ENCODE results near the gene SH3BP5L.
A peak's percentile ranks its signal among the peaks of the same experiment; 100 is the strongest.

SH3BP5L gene

DNA sequence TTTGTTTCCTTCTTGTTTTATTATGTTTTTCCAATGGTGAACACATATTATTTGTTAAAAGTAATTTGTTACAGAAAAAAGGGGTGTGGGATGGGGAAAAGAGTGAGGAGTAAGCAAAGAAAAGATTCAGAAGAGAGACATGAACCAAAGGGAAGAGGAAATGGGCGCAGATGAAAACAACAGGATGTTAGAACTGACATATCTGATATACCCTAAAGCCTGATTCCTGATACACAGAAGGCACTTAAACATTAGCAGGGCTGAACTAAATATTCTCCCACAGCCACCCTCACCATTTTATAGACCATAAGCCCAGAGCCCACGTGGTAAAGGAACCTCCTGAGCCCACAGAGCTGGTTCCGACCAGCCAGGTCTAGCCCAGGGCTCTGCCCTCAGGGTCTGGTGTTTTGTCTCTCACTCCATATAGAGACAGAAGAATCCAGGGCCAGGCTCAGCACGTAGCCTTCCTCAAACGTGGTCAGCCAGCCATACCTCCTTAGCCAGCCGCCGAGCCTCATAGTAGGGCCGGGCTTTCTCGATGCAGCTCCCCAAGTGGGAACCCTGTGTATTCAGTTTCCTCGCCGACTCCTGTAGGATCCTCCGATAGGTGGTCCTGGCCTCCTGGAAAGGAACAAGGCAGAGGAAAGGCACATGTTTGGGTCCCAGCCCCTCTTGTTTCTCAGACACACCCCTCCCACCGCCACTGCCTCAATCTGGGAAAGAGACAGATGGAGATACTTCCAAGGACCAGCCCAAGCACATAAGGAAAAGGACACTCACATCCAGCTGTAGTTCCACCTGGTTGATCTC lies 9.5 kb downstream of the SH3BP5L start:
- DNase-seq (ENCODE audit: low spot score), result no peak
- no peak overlapping the region for H2AK5ac ChIP-seq (ENCODE audit: low read depth, low read length)
- no peaks in the 10 kb centered on the region for H3K4me1 ChIP-seq (ENCODE audit: control insufficient read depth in 2 of 2, insufficient read depth in 1 of 2, low read depth in 1 of 2, low read length in 2 of 2)
- no peak overlapping the region for H3K4me3 ChIP-seq (ENCODE audit: low read length in 2 of 2)
- no peak overlapping the region for H2BK15ac ChIP-seq (ENCODE audit: low read length)
- no peak overlapping the region for H3K27ac ChIP-seq (replicated peaks; ENCODE audit: low read length)
- no peak overlapping the region for H4K8ac ChIP-seq (ENCODE audit: low read depth, low read length)
- no peak overlapping the region for H4K91ac ChIP-seq (ENCODE audit: low read depth, low read length, poor library complexity)
- H3K9ac ChIP-seq (ENCODE audit: low read depth, low read length, poor library complexity), result no peak overlapping the region
- no peak overlapping the region for H3K4ac ChIP-seq (ENCODE audit: low read length)
- H3K23ac ChIP-seq (ENCODE audit: low read depth, low read length, poor library complexity), result no peak overlapping the region
- no peaks in the 10 kb centered on the region for H3K9me3 ChIP-seq (replicated peaks in 1 of 2; ENCODE audit: control insufficient read depth in 2 of 2, insufficient read depth in 1 of 2, low read depth in 1 of 2, low read length in 2 of 2)
- no CpG with 5 or more reads among the region's 13 CpGs for WGBS, 2 donors (ENCODE audit: extremely low coverage in 2 of 2, insufficient read length in 2 of 2, insufficient replicate concordance in 1 of 2)
- H3K18ac ChIP-seq (ENCODE audit: low read length), result no peak overlapping the region
- H2BK12ac ChIP-seq (ENCODE audit: low read length), result no peak overlapping the region
- no peaks in the 10 kb centered on the region for H3K27me3 ChIP-seq (ENCODE audit: control insufficient read depth in 3 of 3, insufficient read depth in 3 of 3, low read depth in 1 of 3, low read length in 3 of 3)
- H3K4me2 ChIP-seq (ENCODE audit: insufficient read depth, low read length, poor library complexity, severe bottlenecking), result no peak overlapping the region
- H3K14ac ChIP-seq (ENCODE audit: low read length), result no peak overlapping the region
- no peak overlapping the region for H2BK5ac ChIP-seq (ENCODE audit: low read length)
- H2AFZ ChIP-seq (ENCODE audit: low read length), result no peak overlapping the region
- no peaks in the 10 kb centered on the region for H3K79me1 ChIP-seq (ENCODE audit: low read depth, low read length)
- H2BK120ac ChIP-seq (ENCODE audit: low read depth, low read length), result no peak overlapping the region
- H3K36me3 ChIP-seq (replicated peaks in 1 of 2; ENCODE audit: control insufficient read depth in 2 of 2, insufficient read depth in 2 of 2, low read length in 2 of 2), result peaks cover 35 to 87% of the 10 kb centered on the region in 2 donors

GRCh38 chr1:248815407-248816034 lies 10.2 kb downstream of the SH3BP5L start:
- peaks cover 38 to 85% of the 10 kb centered on the region in 2 donors for H3K36me3 ChIP-seq (replicated peaks in 1 of 2; ENCODE audit: control insufficient read depth in 2 of 2, insufficient read depth in 2 of 2, low read length in 2 of 2)

DNA sequence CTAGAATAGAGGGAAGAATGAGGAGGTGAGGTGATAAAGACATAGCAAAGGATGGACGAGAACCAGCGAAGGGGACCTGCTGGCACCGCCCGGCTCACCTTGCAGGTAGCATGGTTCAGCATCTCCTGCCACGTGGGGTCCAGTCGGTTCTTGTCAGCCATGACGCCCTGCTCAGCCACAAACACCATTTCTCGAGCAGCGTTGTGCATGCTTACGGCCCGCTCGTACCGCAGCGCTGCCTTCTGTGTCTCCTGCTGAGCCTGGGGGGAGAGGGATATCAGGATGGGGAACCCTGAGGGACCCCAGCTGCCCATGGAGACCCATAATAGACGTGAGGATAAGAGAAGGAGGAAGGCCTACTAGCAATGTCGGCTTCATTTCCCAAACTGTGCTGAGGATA lies 11.4 kb downstream of the SH3BP5L start:
- H3K14ac ChIP-seq (ENCODE audit: low read length), result peak overlapping the region; percentile 25
- H3K9me3 ChIP-seq (replicated peaks in 1 of 2; ENCODE audit: control insufficient read depth in 2 of 2, insufficient read depth in 1 of 2, low read depth in 1 of 2, low read length in 2 of 2), result no peaks in the 10 kb centered on the region
- no peak overlapping the region for H4K91ac ChIP-seq (ENCODE audit: low read depth, low read length, poor library complexity)
- H2BK12ac ChIP-seq (ENCODE audit: low read length), result no peak overlapping the region
- no peak overlapping the region for H3K4me2 ChIP-seq (ENCODE audit: insufficient read depth, low read length, poor library complexity, severe bottlenecking)
- H3K23ac ChIP-seq (ENCODE audit: low read depth, low read length, poor library complexity), result no peak overlapping the region
- H2BK120ac ChIP-seq (ENCODE audit: low read depth, low read length), result no peak overlapping the region
- no peaks in the 10 kb centered on the region for H3K27me3 ChIP-seq (ENCODE audit: control insufficient read depth in 3 of 3, insufficient read depth in 3 of 3, low read depth in 1 of 3, low read length in 3 of 3)
- DNase-seq (ENCODE audit: low spot score), result no peak
- no peak overlapping the region for H3K9ac ChIP-seq (ENCODE audit: low read depth, low read length, poor library complexity)
- H3K36me3 ChIP-seq (replicated peaks in 1 of 2; ENCODE audit: control insufficient read depth in 2 of 2, insufficient read depth in 2 of 2, low read length in 2 of 2), result peaks cover 35 to 78% of the 10 kb centered on the region in 2 donors
- H2BK15ac ChIP-seq (ENCODE audit: low read length), result no peak overlapping the region
- H3K18ac ChIP-seq (ENCODE audit: low read length), result no peak overlapping the region
- no peak overlapping the region for H2AK5ac ChIP-seq (ENCODE audit: low read depth, low read length)
- WGBS, 2 donors (ENCODE audit: extremely low coverage in 2 of 2, insufficient read length in 2 of 2, insufficient replicate concordance in 1 of 2), result no CpG with 5 or more reads among the region's 16 CpGs
- no peak overlapping the region for H3K4ac ChIP-seq (ENCODE audit: low read length)
- H4K8ac ChIP-seq (ENCODE audit: low read depth, low read length), result no peak overlapping the region
- no peak overlapping the region for H3K4me3 ChIP-seq (ENCODE audit: low read length in 2 of 2)
- H2AFZ ChIP-seq (ENCODE audit: low read length), result no peak overlapping the region
- no peaks in the 10 kb centered on the region for H3K4me1 ChIP-seq (ENCODE audit: control insufficient read depth in 2 of 2, insufficient read depth in 1 of 2, low read depth in 1 of 2, low read length in 2 of 2)
- H2BK5ac ChIP-seq (ENCODE audit: low read length), result no peak overlapping the region
- H3K27ac ChIP-seq (replicated peaks; ENCODE audit: low read length), result no peak overlapping the region
- H3K79me1 ChIP-seq (ENCODE audit: low read depth, low read length), result no peaks in the 10 kb centered on the region

More at GRCh38 chr1:248815407-248816034, 10.2 kb downstream of the SH3BP5L start:
- Histone ChIP-seq H3K23ac (ENCODE audit: low read depth, low read length, poor library complexity) (no peak overlapping the region), H3K18ac (ENCODE audit: low read length) (no peak overlapping the region), H3K9me3 (replicated peaks in 1 of 2; ENCODE audit: control insufficient read depth in 2 of 2, insufficient read depth in 1 of 2, low read depth in 1 of 2, low read length in 2 of 2) (no peaks in the 10 kb centered on the region), H2BK120ac (ENCODE audit: low read depth, low read length) (no peak overlapping the region), H3K79me1 (ENCODE audit: low read depth, low read length) (no peaks in the 10 kb centered on the region), H2AK5ac (ENCODE audit: low read depth, low read length) (no peak overlapping the region), H3K4me2 (ENCODE audit: insufficient read depth, low read length, poor library complexity, severe bottlenecking) (no peak overlapping the region), H3K27ac (replicated peaks; ENCODE audit: low read length) (no peak overlapping the region), H3K9ac (ENCODE audit: low read depth, low read length, poor library complexity) (no peak overlapping the region), H4K91ac (ENCODE audit: low read depth, low read length, poor library complexity) (no peak overlapping the region), H2AFZ (ENCODE audit: low read length) (no peak overlapping the region), H2BK15ac (ENCODE audit: low read length) (no peak overlapping the region), H3K14ac (ENCODE audit: low read length) (no peak overlapping the region), H3K4me3 (ENCODE audit: low read length in 2 of 2) (no peak overlapping the region), H3K4me1 (ENCODE audit: control insufficient read depth in 2 of 2, insufficient read depth in 1 of 2, low read depth in 1 of 2, low read length in 2 of 2) (no peaks in the 10 kb centered on the region), H3K27me3 (ENCODE audit: control insufficient read depth in 3 of 3, insufficient read depth in 3 of 3, low read depth in 1 of 3, low read length in 3 of 3) (no peaks in the 10 kb centered on the region), H2BK12ac (ENCODE audit: low read length) (no peak overlapping the region), H3K4ac (ENCODE audit: low read length) (no peak overlapping the region), H4K8ac (ENCODE audit: low read depth, low read length) (no peak overlapping the region), H2BK5ac (ENCODE audit: low read length) (no peak overlapping the region)
- no peak for DNase-seq (ENCODE audit: low spot score)
- WGBS, 2 donors (ENCODE audit: extremely low coverage in 2 of 2, insufficient read length in 2 of 2, insufficient replicate concordance in 1 of 2), result no CpG with 5 or more reads among the region's 10 CpGs

- Histone ChIP-seq H3K4me2 (ENCODE audit: insufficient read depth, low read length, poor library complexity, severe bottlenecking) (no peak overlapping the region), H3K4ac (ENCODE audit: low read length) (no peak overlapping the region), H3K18ac (ENCODE audit: low read length) (no peak overlapping the region), H3K79me1 (ENCODE audit: low read depth, low read length) (no peaks in the 10 kb centered on the region), H2AFZ (ENCODE audit: low read length) (no peak overlapping the region), H3K27me3 (ENCODE audit: control insufficient read depth in 3 of 3, insufficient read depth in 3 of 3, low read depth in 1 of 3, low read length in 3 of 3) (no peaks in the 10 kb centered on the region), H2BK120ac (ENCODE audit: low read depth, low read length) (no peak overlapping the region), H4K91ac (ENCODE audit: low read depth, low read length, poor library complexity) (no peak overlapping the region), H2AK5ac (ENCODE audit: low read depth, low read length) (no peak overlapping the region), H3K4me1 (ENCODE audit: control insufficient read depth in 2 of 2, insufficient read depth in 1 of 2, low read depth in 1 of 2, low read length in 2 of 2) (no peaks in the 10 kb centered on the region), H3K36me3 (replicated peaks in 1 of 2; ENCODE audit: control insufficient read depth in 2 of 2, insufficient read depth in 2 of 2, low read length in 2 of 2) (peaks cover 37 to 71% of the 10 kb centered on the region in 2 donors), H3K9me3 (replicated peaks in 1 of 2; ENCODE audit: control insufficient read depth in 2 of 2, insufficient read depth in 1 of 2, low read depth in 1 of 2, low read length in 2 of 2) (no peaks in the 10 kb centered on the region), H3K14ac (ENCODE audit: low read length) (no peak overlapping the region), H3K27ac (replicated peaks; ENCODE audit: low read length) (no peak overlapping the region), H3K9ac (ENCODE audit: low read depth, low read length, poor library complexity) (no peak overlapping the region), H3K4me3 (ENCODE audit: low read length in 2 of 2) (no peak overlapping the region), H3K23ac (ENCODE audit: low read depth, low read length, poor library complexity) (no peak overlapping the region), H2BK12ac (ENCODE audit: low read length) (no peak overlapping the region), H4K8ac (ENCODE audit: low read depth, low read length) (no peak overlapping the region), H2BK15ac (ENCODE audit: low read length) (no peak overlapping the region), H2BK5ac (ENCODE audit: low read length) (no peak overlapping the region)
- no peak for DNase-seq (ENCODE audit: low spot score)
- WGBS, 2 donors (ENCODE audit: extremely low coverage in 2 of 2, insufficient read length in 2 of 2, insufficient replicate concordance in 1 of 2), result no CpG with 5 or more reads among the region's 8 CpGs
Observed at GRCh38 chr1:248813546-248813945, 12.2 kb downstream of the SH3BP5L start.

Measured in neuronal stem cell (in vitro differentiated cells).